ENCODE data around the gene FCN1. TPM values are rescaled to one million over a fixed set of nuclear protein-coding genes. Genes with fewer than 3 reads are reported as not detected.

Gene FCN1
- total and polyA plus RNA-seq, 10 of the 15 experiments (the other 5 are each of a cell fraction or from before 2014, with no cell fraction given): 0.08 TPM; not detected in 9

DNA sequence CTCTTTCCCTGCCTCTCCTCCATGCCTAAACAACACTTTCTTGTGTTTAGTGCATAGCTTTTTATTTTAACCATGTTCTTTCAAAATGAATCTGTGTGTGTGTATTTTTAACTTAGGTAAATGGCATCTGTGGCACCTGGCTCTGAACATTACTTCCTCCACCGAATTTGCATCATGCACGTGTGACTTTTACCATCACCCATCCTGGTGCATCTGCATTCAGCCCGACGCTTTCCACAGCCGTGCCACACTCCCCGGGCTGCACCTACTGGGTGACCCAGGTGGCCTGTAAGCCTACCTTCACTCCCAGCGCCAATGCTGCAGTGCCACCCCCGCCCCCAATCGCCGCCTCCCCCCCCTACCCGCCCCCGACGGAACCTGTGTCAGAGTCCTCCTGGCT lies 12.7 kb upstream of the FCN1 start (continued):
- TF ChIP-seq BRCA1 (IDR thresholded peaks at IDR 0.05; ENCODE audit: low read depth, low read length) (no peak), TAF1 (IDR thresholded peaks at IDR 0.05; ENCODE audit: borderline replicate concordance, low read depth, low read length) (no peak), ZNF622 (IDR thresholded peaks at IDR 0.05) (no peak), POLR2AphosphoS5 (IDR thresholded peaks at IDR 0.05; ENCODE audit: low read length) (no peak), FOXK2 (IDR thresholded peaks at IDR 0.05) (no peak), MYC (IDR thresholded peaks at IDR 0.05; ENCODE audit: insufficient read depth, insufficient read length, insufficient replicate concordance, low read length, severe bottlenecking) (no peak), IKZF1 (conservative IDR thresholded peaks at IDR 0.05) (no peak), NKRF (conservative IDR thresholded peaks at IDR 0.05) (no peak), GABPA (IDR thresholded peaks at IDR 0.05; ENCODE audit: low read depth) (no peak), NFYA (IDR thresholded peaks at IDR 0.05; ENCODE audit: borderline replicate concordance, low read depth, low read length) (no peak), USF2 (IDR thresholded peaks at IDR 0.05; ENCODE audit: borderline replicate concordance, low read depth, low read length) (no peak), BCLAF1 (IDR thresholded peaks at IDR 0.05) (no peak), MYB (IDR thresholded peaks at IDR 0.05; ENCODE audit: borderline replicate concordance, low read depth, low read length) (no peak), ATF3 (IDR thresholded peaks at IDR 0.05; ENCODE audit: borderline replicate concordance, extremely low read depth, low read depth, low read length) (no peak), ASH2L (IDR thresholded peaks at IDR 0.05; ENCODE audit: borderline replicate concordance, low read depth) (no peak), MXI1 (IDR thresholded peaks at IDR 0.05; ENCODE audit: low read depth, low read length) (no peak)
- TF ChIP-seq, protein P1, sequence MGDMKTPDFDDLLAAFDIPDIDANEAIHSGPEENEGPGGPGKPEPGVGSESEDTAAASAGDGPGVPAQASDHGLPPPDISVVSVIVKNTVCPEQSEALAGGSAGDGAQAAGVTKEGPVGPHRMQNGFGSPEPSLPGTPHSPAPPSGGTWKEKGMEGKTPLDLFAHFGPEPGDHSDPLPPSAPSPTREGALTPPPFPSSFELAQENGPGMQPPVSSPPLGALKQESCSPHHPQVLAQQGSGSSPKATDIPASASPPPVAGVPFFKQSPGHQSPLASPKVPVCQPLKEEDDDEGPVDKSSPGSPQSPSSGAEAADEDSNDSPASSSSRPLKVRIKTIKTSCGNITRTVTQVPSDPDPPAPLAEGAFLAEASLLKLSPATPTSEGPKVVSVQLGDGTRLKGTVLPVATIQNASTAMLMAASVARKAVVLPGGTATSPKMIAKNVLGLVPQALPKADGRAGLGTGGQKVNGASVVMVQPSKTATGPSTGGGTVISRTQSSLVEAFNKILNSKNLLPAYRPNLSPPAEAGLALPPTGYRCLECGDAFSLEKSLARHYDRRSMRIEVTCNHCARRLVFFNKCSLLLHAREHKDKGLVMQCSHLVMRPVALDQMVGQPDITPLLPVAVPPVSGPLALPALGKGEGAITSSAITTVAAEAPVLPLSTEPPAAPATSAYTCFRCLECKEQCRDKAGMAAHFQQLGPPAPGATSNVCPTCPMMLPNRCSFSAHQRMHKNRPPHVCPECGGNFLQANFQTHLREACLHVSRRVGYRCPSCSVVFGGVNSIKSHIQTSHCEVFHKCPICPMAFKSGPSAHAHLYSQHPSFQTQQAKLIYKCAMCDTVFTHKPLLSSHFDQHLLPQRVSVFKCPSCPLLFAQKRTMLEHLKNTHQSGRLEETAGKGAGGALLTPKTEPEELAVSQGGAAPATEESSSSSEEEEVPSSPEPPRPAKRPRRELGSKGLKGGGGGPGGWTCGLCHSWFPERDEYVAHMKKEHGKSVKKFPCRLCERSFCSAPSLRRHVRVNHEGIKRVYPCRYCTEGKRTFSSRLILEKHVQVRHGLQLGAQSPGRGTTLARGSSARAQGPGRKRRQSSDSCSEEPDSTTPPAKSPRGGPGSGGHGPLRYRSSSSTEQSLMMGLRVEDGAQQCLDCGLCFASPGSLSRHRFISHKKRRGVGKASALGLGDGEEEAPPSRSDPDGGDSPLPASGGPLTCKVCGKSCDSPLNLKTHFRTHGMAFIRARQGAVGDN (IDR thresholded peaks at IDR 0.05): no peak
- TF ChIP-seq, protein P2, sequence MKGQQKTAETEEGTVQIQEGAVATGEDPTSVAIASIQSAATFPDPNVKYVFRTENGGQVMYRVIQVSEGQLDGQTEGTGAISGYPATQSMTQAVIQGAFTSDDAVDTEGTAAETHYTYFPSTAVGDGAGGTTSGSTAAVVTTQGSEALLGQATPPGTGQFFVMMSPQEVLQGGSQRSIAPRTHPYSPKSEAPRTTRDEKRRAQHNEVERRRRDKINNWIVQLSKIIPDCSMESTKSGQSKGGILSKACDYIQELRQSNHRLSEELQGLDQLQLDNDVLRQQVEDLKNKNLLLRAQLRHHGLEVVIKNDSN (IDR thresholded peaks at IDR 0.05; ENCODE audit: borderline replicate concordance, extremely low read length, insufficient read depth, low read depth, low read length): no peak

All from GM12878 (cell line).